T-cell (primary cell): Measurements from ENCODE around the gene SDE2. TPM values are rescaled to one million over a fixed set of nuclear protein-coding genes. Genes with fewer than 3 reads are reported as not detected.
"Not testable (repeated sequence)": the region's sequence is repeated elsewhere in the genome, so short reads cannot be mapped to it uniquely, and the experiment has no call there.

ENCODE experiments used
- ATAC-seq, 4 experiments: fragments of 200-7000 bp in 3 of 4; fragments of 150-1000 bp in 1 of 4; cut with Tn5 transposase; replicated peaks in 1 of 4; 1 replicate in 3 of 4; 2 replicates in 1 of 4; pipeline ENCODE4 v1.10.0; 2021; ENCODE audit warnings: moderate library complexity in 3 of 4, mild to moderate bottlenecking in 2 of 4, moderate number of reproducible peaks in 1 of 4
- CTCF ChIA-PET, 2 donors: fragments of 300-600 bp; sonication (Branson Sonifier 250); formaldehyde crosslinking; loops; one replicate each; lab custom pipeline; 2022; ENCODE audit warnings: antibody characterized with exemption in 2 of 2; lab: Charles Lee
- POLR2A ChIA-PET, 2 donors: fragments of 300-600 bp; sonication (Branson Sonifier 250); formaldehyde crosslinking; loops; one replicate each; lab custom pipeline; 2022; ENCODE audit warnings: antibody characterized with exemption in 2 of 2; lab: Charles Lee
- DNase-seq, 35 experiments: peaks; one replicate each; pipeline versions ENCODE4 v3.0.0 to v3.0.0-alpha.2; 2013 to 2023
- H3K27ac ChIP-seq: one replicate; pipeline ENCODE4 v1.5.1; 2013; ENCODE audit warnings: low read length
- H3K27me3 ChIP-seq, 2 experiments: replicated peaks in 1 of 2; 1 replicate in 1 of 2; 2 replicates in 1 of 2; pipeline versions ENCODE4 v1.6.1 to v1.7.0; 2013; ENCODE audit warnings: low read length in 1 of 2, mixed read lengths in 1 of 2; ENCODE audit not compliant: control insufficient read depth in 2 of 2, insufficient read depth in 2 of 2; ENCODE audit errors: extremely low read depth in 1 of 2
- H3K36me3 ChIP-seq, 2 donors: 1 replicate in 1 of 2; 2 replicates in 1 of 2; pipeline versions ENCODE4 v1.6.1 to v1.7.0; 2013; ENCODE audit warnings: low read length in 1 of 2; ENCODE audit not compliant: control insufficient read depth in 2 of 2, insufficient read depth in 1 of 2; ENCODE audit errors: extremely low read depth in 1 of 2
- H3K4me1 ChIP-seq, 2 experiments: 1 replicate in 1 of 2; 2 replicates in 1 of 2; pipeline versions ENCODE4 v1.6.1 to v1.7.0; 2013; ENCODE audit warnings: low read length in 2 of 2, mixed read lengths in 1 of 2; ENCODE audit not compliant: insufficient read depth in 2 of 2, control insufficient read depth in 1 of 2; ENCODE audit errors: extremely low read depth in 1 of 2
- H3K4me3 ChIP-seq, 2 donors: 1 replicate in 1 of 2; 2 replicates in 1 of 2; pipeline versions ENCODE4 v1.5.1 to v1.7.0; 2013; ENCODE audit warnings: mild to moderate bottlenecking in 2 of 2, low read length in 1 of 2, moderate library complexity in 1 of 2; ENCODE audit not compliant: control insufficient read depth in 1 of 2; ENCODE audit errors: extremely low read depth in 1 of 2
- H3K9me3 ChIP-seq: 2 replicates; pipeline ENCODE4 v1.7.0; 2013
- H3K27ac Mint-ChIP-seq, 2 donors: one replicate each; pipeline ENCODE4 v1.8.0; 2020 to 2021; ENCODE audit warnings: mild to moderate bottlenecking in 2 of 2, mixed read lengths in 2 of 2
- H3K27me3 Mint-ChIP-seq, 2 donors: one replicate each; pipeline ENCODE4 v1.8.0; 2021 to 2022; ENCODE audit warnings: mixed read lengths in 2 of 2
- H3K36me3 Mint-ChIP-seq: one replicate; pipeline ENCODE4 v1.8.0; 2021; ENCODE audit warnings: mixed read lengths
- H3K4me1 Mint-ChIP-seq, 3 donors: one replicate each; pipeline ENCODE4 v1.8.0; 2020 to 2022; ENCODE audit warnings: mixed read lengths in 3 of 3, mild to moderate bottlenecking in 1 of 3
- H3K4me3 Mint-ChIP-seq, 3 donors: one replicate each; pipeline ENCODE4 v1.8.0; 2020 to 2022; ENCODE audit warnings: mild to moderate bottlenecking in 3 of 3, mixed read lengths in 3 of 3, moderate library complexity in 3 of 3
- H3K9me3 Mint-ChIP-seq, 3 donors: one replicate each; pipeline ENCODE4 v1.8.0; 2020 to 2022; ENCODE audit warnings: mixed read lengths in 3 of 3
- WGBS: methylation state at CpG from one replicate; pipeline ENCODE4 v1.1.5; 2013; ENCODE audit warnings: missing lambda C conversion rate; ENCODE audit not compliant: insufficient coverage; 5-methylcytosine and 5-hydroxymethylcytosine counted together
- total RNA-seq, 35 experiments: library from RNA in 6 of 35; stranded (reverse) in 6 of 35; fragments of 120-200 nt in 1 of 35; gene quantifications; one replicate each; pipeline versions ENCODE4 v1.2.1 to v1.2.4 and lab custom pipeline; 2013 to 2026

Gene SDE2
- total RNA-seq, 5 donors from 2014 or later (not counting 1 experiment from before 2014, with no cell fraction given), result 19.6 to 36.1 (median 21.8) TPM

DNA sequence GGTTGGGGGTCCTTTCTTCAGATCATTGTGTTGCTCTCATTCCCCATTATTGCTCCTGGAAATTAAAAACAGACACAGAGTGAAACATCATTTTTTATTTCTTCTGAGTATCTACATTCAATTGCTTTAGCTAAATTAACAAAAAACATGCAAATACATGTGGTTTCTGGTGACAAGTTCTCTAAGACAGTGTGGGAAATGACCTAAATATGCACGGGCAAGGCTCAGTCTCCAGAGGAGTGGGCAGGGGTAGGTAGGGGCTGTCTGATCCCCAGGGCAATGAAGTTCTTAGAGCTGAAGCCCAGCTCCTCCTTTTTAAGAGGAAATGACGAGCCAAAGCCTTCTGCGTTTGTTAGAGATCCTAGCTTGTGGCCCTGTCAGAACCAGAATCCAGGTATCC is 62.6 kb downstream of the SDE2 start:
- Mint-ChIP-seq H3K27ac (no peak overlapping the region), H3K36me3 (no peaks in the 10 kb centered on the region), H3K9me3 (no peaks in the 10 kb centered on the region), H3K27me3 (peaks cover 0 to 3% of the 10 kb centered on the region in 2 donors), H3K4me3 (no peak overlapping the region), H3K4me1 (peaks cover 0 to 4% (median 0%) of the 10 kb centered on the region in 3 donors)
- Histone ChIP-seq H3K9me3 (no peaks in the 10 kb centered on the region), H3K4me3 (no peak overlapping the region), H3K27me3 (peaks cover 0 to 6% of the 10 kb centered on the region in 2 experiments), H3K36me3 (no peaks in the 10 kb centered on the region), H3K27ac (no peak overlapping the region), H3K4me1 (no peaks in the 10 kb centered on the region)
- ATAC-seq (no peak), DNase-seq (no peak)
- POLR2A ChIA-PET, result interaction anchor here in 1 of 2 donors (0.6 to 0.7 kb wide), 3 partner anchors 79 to 429 kb away, joined by 3 to 4 read pairs (median 3); no protein-coding TSS in a partner anchor
- CTCF ChIA-PET, result interaction anchor here in 1 of 2 donors (0.5 kb wide), 1 partner anchor 190 kb away, joined by 4 read pairs; no protein-coding TSS in a partner anchor
- 74% methylated on average over 3 of the region's 3 CpGs for WGBS

DNA sequence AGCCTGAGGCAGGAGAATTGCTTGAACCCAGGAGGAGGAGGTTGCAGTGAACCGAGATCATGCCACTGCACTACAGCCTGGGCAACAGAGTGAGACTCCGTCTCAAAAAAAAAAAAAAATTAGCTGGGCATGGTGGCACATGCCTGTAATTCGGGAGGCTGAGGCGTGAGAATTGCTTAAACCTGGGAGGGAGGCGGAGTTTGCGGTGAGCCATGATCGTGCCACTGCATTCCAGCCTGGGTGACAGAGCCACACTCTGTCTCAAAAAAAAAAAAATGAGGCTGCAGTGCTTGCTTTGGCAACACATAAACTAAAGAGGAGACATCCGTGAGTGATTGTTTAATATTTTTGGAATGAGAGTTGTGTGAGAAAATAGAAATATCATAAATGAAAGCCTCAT is 63.1 kb downstream of the SDE2 start:
- H3K9me3 ChIP-seq, H3K36me3 Mint-ChIP-seq, DNase-seq, H3K9me3 Mint-ChIP-seq, H3K27ac Mint-ChIP-seq, H3K27me3 ChIP-seq, ATAC-seq, H3K4me1 ChIP-seq, H3K4me3 Mint-ChIP-seq, H3K4me3 ChIP-seq, CTCF ChIA-PET, H3K36me3 ChIP-seq, H3K4me1 Mint-ChIP-seq, H3K27me3 Mint-ChIP-seq, H3K27ac ChIP-seq: not testable (repeated sequence)
- POLR2A ChIA-PET, result interaction anchor here in 1 of 2 donors (0.7 kb wide), 2 partner anchors 78 to 305 kb away, joined by 3 to 4 read pairs; no protein-coding TSS in a partner anchor
- 88% methylated on average over 7 of the region's 8 CpGs for WGBS

DNA sequence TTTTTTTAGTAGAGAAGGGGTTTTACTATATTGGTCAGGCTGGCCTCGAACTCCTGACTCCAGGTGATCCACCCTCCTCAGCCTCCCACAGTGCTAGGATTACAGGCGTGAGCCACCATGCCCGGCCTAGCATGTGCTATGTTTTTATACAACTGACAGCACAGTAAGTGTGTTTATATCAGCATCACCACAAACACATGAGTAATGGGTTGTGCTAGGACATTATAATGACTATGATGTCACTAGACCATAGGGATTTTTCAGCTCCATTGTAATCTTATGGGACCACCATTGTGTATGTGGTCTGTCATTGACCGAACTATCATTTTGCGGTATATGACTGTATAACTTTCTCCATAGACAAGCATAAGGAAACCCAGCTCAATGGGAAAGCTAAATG is 64.4 kb downstream of the SDE2 start:
- peaks cover 0 to 2% of the 10 kb centered on the region in 2 experiments for H3K27me3 ChIP-seq
- DNase-seq, result no peak
- Mint-ChIP-seq H3K27ac (no peak overlapping the region), H3K9me3 (no peaks in the 10 kb centered on the region), H3K4me3 (no peak overlapping the region), H3K36me3 (no peaks in the 10 kb centered on the region), H3K4me1 (peaks cover 0 to 2% (median 0%) of the 10 kb centered on the region in 3 donors), H3K27me3 (peaks cover 0 to 3% of the 10 kb centered on the region in 2 donors)
- H3K9me3 ChIP-seq, result no peaks in the 10 kb centered on the region
- no peak overlapping the region for H3K4me3 ChIP-seq
- no peaks in the 10 kb centered on the region for H3K4me1 ChIP-seq
- CTCF ChIA-PET, result interaction anchor here in 1 of 2 donors (0.7 kb wide), 1 partner anchor 11 kb away, joined by 3 read pairs; the partner anchor contains the start of gene PYCR2
- no peak overlapping the region for H3K27ac ChIP-seq
- ATAC-seq, result no peak
- POLR2A ChIA-PET, result no interaction called here
- no peaks in the 10 kb centered on the region for H3K36me3 ChIP-seq
- no CpG with 5 or more reads among the region's 5 CpGs for WGBS

DNA sequence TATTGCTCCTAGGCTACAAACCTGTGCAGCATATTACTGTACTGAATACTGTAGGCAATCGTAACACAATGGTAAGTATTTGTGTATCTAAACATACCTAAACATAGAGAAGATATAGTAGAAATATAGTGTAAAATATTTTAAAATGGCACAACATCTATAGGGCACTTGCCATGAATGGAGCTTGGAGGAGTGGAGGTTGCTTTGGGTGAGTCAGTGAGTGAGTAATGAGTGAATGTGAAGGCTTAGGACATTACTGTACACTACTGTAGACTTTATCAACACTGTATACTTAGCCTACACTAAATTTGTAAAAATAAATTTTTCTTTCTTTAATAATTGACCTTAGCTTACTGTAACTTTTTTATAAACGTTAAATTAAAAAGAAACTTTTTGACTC is 66.1 kb downstream of the SDE2 start:
- Histone ChIP-seq H3K27me3 (no peaks in the 10 kb centered on the region), H3K36me3 (no peaks in the 10 kb centered on the region), H3K4me1 (peaks cover 10 to 13% of the 10 kb centered on the region in 2 experiments), H3K4me3 (no peak overlapping the region), H3K9me3 (no peaks in the 10 kb centered on the region), H3K27ac (no peak overlapping the region)
- CTCF ChIA-PET, result interaction anchor here in 1 of 2 donors (0.6 kb wide), 1 partner anchor 155 kb away, joined by 3 read pairs; the partner anchor contains the start of gene SRP9
- no CpG with 5 or more reads among the region's 2 CpGs for WGBS
- Mint-ChIP-seq H3K27ac (no peak overlapping the region), H3K9me3 (no peaks in the 10 kb centered on the region), H3K4me1 (peaks cover 13 to 15% (median 14%) of the 10 kb centered on the region in 3 donors), H3K27me3 (peaks cover 0 to 2% of the 10 kb centered on the region in 2 donors), H3K36me3 (no peaks in the 10 kb centered on the region), H3K4me3 (no peak overlapping the region)
- DNase-seq (no peak), ATAC-seq (no peak)
- POLR2A ChIA-PET, result interaction anchor here in 1 of 2 donors (0.5 to 0.6 kb wide), 2 partner anchors 583 to 916 kb away, joined by 3 to 4 read pairs; no protein-coding TSS in a partner anchor

Other genes with a start within 250 kb of the SDE2 start
- gene SRP9, start 221.5 kb downstream of the SDE2 start, total RNA-seq, result 100 to 1,000 TPM in 3 of 5 donors, 10 to 100 TPM in 2; 74.1 to 152 (median 137) TPM
- 1 to 10 TPM in 4 of 5 donors, under 1 TPM in 1; 0.98 to 5.2 (median 3.7) TPM for gene EPHX1, start 189.2 kb downstream of the SDE2 start, total RNA-seq
- 100 to 1,000 TPM; 332 to 473 (median 390) TPM for gene TMEM63A, start 117.0 kb downstream of the SDE2 start, total RNA-seq
- under 1 TPM; 0.23 to 0.63 (median 0.35) TPM for gene LEFTY1, start 110.2 kb downstream of the SDE2 start, total RNA-seq
- 100 to 1,000 TPM in 3 of 5 donors, 10 to 100 TPM in 2; 54.4 to 138 (median 126) TPM for gene PYCR2, start 75.1 kb downstream of the SDE2 start, total RNA-seq
- gene LEFTY2, start 58.1 kb downstream of the SDE2 start, total RNA-seq, result under 1 TPM in 1 of 5 donors, not detected in 4; 0.16 TPM
- 100 to 1,000 TPM; 340 to 391 (median 366) TPM for gene H3-3A, start 63.4 kb upstream of the SDE2 start, total RNA-seq
- gene ACBD3, start 187.4 kb upstream of the SDE2 start, total RNA-seq, result 10 to 100 TPM; 21.7 to 26.2 (median 22.5) TPM
- gene MIXL1, start 224.3 kb upstream of the SDE2 start, total RNA-seq, result under 1 TPM in 1 of 5 donors, not detected in 4; 0.63 TPM